CD1c-positive myeloid dendritic cell (primary cell): ENCODE results near the gene DDI2.
A peak's percentile ranks its signal among the peaks of the same experiment; 100 is the strongest.

Source experiments
- DNase-seq: peaks from one replicate; pipeline ENCODE4 v3.0.0-alpha.2; 2016; ENCODE audit errors: extremely low spot score

Gene DDI2

DNA sequence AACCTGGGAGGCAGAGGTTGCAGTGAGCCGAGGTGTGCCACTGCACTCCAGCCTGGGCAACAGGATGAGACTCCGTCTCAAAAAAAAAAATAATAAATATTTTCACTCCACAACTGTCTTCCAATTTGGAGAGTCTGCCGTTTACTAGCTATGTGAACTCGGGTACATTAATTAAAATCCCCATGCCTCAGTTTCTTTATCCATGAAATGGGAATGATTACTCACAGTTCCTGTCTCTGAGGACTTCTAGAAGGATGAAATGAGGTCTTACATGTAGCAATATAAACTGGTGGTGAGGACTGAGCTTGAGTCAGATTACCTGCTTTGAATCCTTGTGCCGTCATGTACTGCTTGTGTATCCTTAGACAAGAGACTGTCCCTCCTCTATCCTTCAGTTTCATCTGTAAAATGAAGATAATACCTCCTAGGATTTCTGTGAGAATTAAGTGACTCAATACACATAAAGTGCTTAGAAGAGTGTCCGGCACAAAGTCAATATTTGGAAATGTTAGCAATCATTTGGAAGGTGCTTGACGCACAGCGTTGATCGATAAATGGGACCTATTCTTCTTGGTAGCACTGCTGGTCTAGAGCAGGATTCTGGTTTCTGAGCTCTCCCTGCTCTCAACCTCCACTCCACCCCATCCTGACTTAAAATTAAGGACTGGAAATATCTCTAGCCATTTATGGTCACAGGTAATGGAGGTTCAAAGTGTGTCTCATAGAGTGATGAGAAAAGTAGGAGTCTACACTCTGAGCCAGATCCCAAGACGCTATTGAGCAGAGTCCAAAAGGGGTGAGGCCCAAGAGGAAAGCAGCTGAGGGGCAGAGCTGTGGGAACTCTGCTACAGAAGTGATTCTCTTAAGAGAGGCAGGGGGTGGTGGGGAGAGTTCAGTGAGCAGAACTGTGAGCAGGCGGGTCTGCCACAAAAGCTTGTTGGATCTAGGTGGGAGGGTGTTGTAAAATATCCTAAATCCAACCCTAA lies 11.6 kb upstream of the DDI2 start:
- DNase-seq: no peak

DNA sequence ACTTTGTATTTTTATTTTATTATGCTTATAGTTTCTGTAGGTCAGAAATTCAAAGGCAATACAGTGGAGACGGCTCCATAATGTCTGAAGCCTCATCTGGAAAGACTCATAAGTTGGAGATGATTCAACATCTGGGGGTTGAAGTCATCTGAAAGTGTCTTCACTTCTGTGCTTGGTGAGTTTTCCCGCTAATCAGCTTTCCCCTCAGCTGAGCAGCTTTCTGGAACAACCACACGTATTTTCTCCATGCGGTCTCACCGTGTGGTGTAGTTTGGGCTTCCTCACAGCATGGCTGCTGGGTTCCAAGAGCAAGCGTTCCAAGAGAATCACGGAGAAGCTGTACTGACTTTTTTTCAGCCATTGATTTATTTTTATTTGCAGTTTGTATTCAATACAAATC lies 7.6 kb upstream of the DDI2 start:
- no peak for DNase-seq

DNA sequence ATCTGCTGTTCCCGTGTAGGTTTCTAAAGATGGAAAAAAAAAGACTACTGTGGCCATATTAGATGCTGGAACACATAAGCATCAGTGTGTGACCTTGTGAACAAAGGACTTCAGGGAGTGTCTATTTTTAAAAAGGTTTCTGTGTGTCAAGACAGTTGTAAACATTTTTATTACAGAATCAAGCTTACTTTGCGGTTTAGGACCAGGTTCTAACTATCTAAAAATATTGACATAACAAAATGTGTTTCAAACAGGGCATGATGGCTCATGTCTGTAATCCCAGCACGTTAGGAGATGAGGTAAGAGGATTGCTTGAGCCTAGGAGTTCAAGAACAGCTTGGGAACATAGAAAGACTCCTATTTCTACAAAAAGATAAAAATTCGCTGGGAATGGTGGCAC lies 7.1 kb upstream of the DDI2 start:
- no peak for DNase-seq

DNA sequence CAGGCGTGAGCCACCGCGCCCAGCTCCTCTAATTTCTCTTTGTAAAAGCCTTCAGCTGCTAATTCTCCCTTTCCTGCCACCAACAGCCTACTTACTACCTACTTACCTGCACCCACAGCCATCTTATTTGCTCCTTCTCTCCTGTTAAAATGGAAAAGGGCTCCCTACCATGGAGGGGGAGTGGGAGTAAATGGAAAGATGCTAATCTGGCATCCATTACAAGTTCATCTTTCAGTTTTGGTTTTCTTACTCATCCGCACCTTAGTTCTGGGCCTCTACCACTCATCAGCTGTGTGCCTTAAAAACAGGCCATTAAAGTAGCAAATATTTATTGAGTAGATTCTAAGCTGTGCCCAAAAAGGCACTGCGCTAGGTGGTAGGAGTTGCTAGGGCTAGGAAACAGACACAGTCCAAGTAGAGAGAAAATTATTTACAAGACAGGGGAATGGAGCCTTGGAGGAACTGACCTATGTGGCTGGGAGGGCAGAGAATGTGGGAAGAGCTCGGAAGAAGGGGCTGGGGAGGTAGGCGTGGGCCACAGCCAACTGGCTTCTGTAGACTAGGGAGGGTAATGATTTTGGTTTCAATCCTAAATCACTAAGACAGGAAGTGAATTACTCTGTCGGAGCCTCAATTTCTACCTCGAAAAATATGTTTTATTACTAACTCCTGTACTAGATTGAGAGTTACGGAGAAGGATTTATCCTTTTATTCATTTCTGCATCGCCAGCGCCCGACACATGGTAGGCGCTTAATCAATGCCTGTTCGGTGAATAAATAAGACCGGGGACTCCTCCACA lies 685 bp upstream of the DDI2 start:
- peak; percentile 65 for DNase-seq

DNA sequence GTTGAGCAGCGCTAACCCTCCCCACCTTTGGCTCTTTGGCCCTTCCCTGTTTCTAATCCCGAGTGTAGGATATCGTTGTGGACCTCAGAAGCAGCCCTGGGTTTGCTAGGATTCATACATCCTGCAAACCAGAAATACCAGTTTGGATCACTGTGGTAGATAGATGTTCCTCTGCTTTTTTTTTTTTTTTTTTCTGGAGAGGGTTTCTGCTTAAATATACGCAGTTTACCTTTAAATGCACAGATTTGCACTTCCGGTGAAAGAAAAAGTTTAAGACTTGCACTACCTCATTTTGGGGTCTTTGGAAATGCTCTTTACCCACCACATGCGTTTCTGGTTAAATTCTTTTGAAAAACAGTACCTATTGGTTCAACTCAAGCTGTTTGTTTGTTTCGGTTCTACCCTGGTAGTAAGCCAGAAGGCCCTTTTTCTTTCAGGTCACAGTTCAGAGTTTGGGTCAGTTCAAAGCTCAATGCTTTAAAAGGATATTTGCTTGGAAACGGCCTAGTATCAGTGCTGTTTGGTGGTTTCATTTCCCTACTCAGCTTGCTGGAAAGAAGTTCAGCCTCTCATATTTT lies 908 bp downstream of the DDI2 start:
- DNase-seq: peak; percentile 81

DNA sequence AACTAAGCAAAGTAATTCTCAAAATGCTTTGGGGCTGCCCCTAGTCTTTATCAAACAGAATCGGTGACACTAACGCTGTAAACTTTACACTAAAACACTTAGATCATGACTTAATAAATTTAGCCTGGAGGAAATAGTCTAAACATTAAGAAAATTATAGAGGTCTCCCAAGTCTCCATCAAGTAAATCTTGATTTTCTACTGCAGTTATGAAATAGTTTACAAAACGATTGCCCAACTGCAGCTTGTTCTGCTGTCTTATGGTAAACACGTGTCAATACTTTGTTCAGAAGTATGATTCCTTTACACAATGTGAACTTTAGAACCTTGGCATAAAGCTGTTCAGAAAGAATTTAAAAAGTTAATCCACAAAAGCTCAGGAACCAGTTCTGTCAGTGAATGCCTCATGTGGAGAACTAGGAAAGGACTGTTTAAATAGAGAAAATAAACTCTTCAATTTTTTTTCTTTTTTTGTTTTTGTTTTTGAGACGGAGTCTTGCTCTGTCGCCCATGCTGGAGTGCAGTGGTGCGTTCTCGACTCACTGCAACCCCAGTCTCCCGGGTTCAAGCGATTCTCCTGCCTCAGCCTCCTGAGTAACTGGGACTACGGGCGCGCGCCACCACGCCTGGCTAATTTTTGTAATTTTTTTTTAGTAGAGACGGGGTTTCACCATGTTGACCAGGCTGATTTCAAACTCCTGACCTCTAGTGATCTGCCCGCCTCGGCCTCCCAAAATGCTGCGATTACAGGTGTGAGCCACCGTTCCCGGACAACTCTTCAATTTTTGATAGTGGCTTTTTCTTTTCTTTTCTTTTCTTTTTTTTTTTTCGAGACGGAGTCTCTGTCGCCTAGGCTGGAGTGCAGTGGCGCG lies 1.6 kb downstream of the DDI2 start:
- peak; percentile 75 for DNase-seq

DNA sequence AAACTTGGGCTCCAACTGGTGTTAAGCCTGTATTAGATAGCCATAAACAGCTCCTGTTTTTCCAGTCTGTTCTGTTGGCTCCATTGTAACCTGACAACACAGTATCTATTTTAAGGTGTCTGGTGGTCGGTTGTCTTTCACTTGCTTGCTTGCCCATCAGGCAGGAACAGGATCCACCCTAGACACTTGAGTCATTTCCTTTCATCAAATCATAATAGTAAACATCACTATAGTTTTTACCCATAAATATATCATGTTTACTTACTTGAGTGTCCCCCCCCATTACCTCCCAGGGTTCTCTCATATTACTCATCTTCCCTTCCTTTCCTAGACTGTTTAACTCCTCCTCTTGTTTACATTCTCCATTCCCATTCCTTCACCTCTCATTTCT lies 2.9 kb downstream of the DDI2 start:
- no peak for DNase-seq

DNA sequence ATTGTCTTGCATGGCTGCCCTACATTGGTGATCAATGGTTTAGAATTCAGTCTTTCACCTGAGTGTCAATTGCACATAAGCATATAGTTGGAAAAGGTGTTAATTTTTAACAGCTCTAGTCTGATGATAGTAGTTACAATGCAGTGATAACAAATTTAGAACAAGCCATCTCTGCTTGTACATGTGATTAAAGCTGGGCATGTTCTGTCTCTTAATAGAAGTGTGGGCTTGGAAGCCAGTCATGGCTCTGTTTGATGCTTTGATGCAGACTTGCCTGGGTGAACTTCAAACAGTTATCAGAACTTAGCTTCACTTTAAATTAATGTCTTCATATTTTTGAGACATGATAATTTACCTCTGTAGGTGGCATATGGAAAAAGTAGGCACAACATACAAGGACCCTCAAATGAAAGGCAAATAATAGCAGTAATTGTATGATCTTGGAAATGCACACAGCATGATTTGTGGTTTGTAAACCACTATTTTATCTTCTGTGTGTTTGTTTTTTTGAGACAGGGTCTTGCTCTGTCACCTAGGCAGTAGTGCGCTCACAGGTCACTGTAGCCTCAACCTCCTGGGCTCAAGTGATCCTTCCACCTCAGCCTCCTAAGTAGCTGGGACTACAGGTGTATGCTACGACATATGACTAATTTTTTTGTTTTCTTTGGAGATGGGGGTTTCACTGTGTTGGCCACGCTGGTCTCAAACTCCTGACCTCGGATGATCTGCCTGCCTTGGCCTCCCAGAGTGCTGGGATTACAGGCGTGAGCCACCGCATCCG lies 3.8 kb downstream of the DDI2 start:
- no peak for DNase-seq

DNA sequence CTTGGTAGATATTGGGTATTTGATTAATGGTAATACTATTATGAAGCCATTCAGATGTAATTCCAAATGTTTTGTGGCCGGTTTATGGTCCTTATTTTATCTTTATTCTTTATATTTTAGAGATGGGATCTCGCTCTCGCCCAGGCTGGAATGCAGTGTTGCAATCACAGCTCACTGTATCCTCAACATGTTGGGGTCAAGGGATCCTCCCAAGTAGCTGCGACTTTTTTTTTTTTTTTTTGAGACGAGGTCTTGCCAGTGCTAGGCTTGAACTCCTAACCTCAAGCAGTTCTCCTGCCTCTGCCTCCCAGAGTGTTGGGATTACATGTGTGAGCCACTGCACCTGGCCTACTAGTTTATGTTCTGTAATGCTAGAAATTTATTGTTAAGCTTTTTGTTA lies 4.7 kb downstream of the DDI2 start:
- DNase-seq: no peak

DNA sequence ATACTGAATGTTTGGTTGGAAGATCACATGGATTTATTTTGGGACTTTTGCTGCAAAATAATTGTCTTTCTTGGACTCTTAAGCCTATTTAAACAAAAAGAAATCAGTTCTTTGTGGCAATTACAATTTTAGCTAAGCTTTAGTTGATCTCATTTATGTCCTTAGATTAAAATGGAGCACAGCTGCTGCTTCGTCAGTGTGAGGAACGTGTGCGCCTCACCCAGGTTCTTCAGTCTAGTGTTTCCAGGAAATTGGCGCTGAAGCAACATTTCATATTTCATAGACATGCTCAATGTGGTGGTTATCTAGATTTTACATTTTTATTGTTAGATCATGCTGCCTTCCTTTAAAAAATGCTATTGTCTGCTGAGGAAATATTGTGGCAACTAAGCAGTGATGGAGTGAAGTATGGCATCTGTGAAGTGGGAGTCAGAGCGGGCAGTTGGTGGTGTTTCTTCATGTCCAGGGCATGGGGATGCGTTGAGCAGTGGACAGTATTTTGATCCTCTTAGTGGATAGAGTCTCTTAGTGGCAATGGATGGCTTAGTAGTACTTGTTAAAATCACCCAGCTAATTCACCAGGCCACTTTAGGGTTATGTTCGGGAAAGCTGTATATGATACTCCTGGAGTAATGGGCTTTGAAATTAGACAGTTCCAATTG lies 5.6 kb downstream of the DDI2 start:
- DNase-seq: no peak

DNA sequence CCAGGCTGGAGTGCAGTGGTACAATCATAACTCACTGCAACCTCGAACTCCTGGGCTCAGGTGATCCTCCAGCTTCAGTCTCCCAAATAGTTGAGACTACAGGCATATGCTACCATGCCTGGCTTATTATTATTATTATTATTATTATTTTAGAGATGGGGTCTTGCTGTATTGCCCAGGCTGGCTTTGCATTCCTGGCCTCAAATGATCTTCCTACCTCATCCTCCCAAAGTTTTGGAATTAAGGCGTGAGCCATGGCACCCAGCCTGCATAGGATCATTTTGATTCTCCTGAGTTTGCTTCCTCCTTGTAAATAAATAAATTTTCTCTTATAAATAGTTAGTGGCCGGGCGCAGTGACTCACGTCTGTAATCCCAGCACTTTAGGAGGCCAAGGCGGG lies 6.2 kb downstream of the DDI2 start:
- DNase-seq: no peak

DNA sequence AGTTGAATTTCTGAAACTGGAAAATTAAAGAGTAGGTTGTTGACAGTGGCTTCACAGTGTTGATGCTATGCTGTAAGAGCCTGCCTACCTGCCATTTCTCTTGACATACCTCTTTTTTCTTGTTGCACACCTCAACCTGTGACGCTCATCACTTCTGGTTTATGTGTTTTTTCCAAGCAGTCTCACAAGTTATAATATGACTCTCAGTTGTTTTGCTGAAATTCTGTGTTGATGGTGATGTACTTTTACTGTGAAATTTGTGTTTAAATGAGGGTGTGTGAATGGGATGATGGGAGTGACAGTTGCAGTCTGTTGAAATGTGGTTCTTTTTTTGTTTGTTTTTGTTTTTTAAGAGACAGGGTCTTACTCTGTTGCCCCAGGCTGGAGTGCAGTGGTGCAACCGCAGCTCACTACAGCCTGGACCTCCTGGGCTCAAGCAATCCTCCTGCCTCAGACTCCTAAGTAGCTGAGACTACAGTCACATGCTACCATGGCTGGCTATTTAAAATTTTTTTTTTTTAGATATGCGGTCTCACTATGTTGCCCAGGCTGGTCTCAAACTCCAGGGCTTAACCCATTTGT lies 7.0 kb downstream of the DDI2 start:
- no peak for DNase-seq

DNA sequence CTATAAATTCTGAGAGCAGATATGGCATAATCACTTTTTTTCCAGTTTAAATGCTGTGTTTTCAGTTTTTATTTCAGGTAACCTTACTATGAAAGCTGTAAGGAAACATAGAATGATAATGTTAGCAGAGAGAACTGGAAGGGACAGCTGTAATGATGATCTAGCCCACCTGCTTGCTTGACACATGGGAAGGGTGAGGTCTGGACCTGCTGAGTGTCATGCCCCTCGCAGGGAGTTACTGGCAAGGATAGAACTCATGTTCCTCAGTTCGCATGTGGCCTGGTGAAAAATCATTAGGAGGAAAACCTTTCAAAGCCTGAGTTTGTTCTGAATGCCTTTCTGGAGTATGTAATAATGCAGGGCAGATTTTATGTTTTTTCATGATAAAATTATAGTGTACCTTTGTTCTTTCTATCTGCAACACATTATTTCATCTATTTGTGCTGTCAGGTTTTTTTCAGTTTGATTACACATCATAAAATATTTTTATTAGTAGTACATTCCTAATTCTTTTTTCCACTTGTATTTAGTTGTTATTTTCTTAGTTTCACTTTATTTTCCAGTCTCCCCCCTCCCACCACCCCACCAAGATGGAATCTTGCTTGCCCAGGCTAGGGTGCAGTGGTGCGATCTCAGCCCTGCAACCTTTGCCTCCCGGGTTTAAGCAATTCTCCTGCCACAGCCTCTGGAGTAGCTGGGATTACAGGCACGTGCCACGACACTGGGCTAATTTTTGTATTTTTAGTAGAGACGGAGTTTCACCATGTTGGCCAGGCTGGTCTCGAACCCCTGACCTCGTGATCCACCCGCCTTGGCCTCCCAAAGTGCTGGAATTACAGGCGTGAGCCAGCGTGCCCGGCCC lies 8.0 kb downstream of the DDI2 start:
- no peak for DNase-seq

DNA sequence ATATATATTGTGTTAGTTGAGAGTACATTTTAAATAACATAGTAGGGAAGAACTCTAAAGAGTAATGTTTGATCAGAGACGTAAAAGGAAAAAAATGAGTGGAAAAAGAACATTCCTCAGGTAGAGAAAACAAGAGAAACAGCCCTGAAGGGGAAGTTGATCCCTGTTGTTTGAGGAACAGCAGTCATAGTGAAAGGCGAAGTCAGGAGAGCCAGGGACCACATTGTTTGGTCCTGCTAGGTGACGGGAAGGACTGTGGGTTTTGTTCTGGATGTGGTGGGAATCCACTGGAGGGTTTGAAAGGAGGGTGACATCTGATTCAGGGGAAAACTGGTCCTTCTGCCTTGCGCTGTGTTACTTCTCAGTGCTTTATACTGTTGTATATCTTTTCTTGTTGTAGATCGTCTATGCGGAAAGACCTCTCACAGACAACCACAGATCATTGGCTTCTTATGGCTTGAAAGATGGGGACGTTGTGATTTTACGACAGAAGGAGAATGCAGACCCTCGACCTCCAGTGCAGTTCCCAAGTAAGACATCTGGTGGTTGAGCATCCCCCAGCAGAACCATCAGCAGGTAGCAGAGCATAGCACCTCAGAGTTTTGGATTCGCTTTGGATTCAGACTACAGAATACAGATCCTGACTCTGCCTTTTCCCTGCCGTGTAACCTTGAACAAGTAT lies 9.2 kb downstream of the DDI2 start:
- DNase-seq: peak; percentile 75

DNA sequence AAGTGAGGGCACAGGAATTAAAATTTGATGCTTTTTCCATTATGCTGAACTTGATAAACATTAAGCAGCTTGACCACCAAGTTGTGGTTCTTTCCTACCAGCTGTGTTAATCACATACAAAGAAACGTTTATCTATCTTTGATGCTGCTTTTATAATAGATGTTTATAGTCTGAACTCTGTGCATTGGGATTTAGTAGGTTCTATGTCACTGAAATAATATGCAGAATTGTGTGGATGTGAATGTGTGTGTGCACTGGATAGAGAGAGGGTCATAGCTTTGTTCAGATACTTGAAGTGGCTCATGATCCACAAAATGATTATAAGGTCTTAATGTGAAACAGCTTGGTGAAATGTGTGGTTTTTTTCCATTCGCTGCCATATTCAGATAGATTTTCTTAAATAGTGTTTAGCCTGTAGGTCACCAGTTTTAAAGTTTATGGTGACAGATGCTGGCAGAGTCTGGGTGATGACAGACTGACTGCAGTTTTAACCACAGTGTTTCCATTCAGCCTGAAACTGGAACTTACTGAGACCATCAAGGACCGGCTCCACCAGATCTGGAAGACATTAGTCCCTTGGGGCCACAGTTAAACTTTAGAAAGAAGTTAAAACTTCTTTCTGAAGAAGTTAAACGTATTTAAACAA lies 10.2 kb downstream of the DDI2 start:
- DNase-seq: no peak

DNA sequence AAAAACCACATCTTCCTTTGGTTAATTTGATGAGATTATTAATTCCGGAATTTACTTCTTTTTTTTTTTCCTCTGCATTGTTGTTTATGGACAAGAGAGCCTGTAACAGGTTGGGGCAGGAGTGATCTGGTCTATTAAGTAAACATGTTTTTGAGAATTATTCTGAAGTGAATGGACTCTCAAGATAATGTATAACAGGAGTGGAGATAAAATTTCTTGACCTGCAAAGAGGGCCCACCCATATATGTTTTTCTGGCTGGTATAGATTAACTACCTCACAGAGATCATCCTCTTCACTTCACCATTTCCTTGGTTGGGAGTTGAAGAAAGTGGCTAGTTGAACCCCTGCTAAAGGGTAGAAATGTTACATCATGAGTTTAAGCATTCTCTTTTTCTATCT lies 10.7 kb downstream of the DDI2 start:
- no peak for DNase-seq

DNA sequence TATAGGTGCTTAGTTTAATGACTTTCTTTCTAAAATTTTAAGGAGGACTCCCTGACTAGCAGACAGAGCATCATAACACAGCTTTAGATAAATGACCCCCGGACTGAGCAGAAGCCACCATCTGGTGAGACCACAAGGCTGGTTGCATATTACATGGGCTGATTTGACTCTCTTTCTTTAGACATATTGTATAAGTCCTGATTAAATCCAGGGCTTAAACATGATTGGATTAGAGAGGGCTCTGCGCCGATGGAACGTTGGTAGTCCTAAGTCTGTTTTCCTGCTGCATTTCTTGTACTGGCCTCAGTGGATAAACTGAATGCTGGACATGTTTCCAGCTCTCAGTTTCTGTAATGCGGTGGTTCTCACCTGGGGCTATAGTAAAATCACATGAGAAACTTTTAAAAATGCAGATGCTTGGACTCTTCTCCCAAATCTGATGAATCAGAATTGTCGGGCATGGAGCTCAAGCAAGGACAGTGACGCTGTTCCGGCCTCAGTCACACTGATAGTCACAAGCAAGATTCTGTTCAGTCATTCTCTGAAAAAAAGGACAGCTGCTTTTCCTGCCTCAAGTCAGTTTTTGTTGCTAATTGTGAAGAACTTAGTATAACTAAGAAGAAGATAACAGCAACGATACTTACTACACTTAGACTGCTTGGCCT lies 16.6 kb downstream of the DDI2 start:
- DNase-seq: no peak
